ENCODE measurements around the gene KDF1. TPM values are rescaled to one million over a fixed set of nuclear protein-coding genes. Genes with fewer than 3 reads are reported as not detected.
"Not testable (repeated sequence)": the region's sequence is repeated elsewhere in the genome, so short reads cannot be mapped to it uniquely, and the experiment has no call there.

The KDF1 gene
- total RNA-seq, 2 donors from 2014 or later = not detected

- ATAC-seq (ENCODE audit: insufficient number of reproducible peaks, low FRiP score, low read depth) = no peak
- no peak for DNase-seq (ENCODE audit: low spot score)
- no peaks in the 10 kb centered on the region for H3K36me3 ChIP-seq
- peaks cover 23 to 55% of the 10 kb centered on the region in 2 donors for H3K4me1 ChIP-seq (ENCODE audit: control insufficient read depth in 1 of 2, low read depth in 2 of 2)
- H3K27me3 ChIP-seq (replicated peaks; ENCODE audit: insufficient read depth) = no peaks in the 10 kb centered on the region
- TF ChIP-seq CTCF (IDR thresholded peaks at IDR 0.05) = no peak
- peak overlapping the region; percentile 92 for H3K4me3 ChIP-seq
- H3K27ac ChIP-seq = peak overlapping the region; percentile 54 to 65
- H3K9me3 ChIP-seq = no peaks in the 10 kb centered on the region
Measured at GRCh38 chr1:26994020-26994786, 33.9 kb upstream of the KDF1 start.

- H3K9me3 ChIP-seq = no peaks in the 10 kb centered on the region
Measured at GRCh38 chr1:26993237-26994019, 33.2 kb upstream of the KDF1 start, which contains the start of gene TRNP1. Gene TRNP1, plus strand, starts transcription at chr1:26993692. Its CDS starts 95 bp downstream, at chr1:26993787.

DNA sequence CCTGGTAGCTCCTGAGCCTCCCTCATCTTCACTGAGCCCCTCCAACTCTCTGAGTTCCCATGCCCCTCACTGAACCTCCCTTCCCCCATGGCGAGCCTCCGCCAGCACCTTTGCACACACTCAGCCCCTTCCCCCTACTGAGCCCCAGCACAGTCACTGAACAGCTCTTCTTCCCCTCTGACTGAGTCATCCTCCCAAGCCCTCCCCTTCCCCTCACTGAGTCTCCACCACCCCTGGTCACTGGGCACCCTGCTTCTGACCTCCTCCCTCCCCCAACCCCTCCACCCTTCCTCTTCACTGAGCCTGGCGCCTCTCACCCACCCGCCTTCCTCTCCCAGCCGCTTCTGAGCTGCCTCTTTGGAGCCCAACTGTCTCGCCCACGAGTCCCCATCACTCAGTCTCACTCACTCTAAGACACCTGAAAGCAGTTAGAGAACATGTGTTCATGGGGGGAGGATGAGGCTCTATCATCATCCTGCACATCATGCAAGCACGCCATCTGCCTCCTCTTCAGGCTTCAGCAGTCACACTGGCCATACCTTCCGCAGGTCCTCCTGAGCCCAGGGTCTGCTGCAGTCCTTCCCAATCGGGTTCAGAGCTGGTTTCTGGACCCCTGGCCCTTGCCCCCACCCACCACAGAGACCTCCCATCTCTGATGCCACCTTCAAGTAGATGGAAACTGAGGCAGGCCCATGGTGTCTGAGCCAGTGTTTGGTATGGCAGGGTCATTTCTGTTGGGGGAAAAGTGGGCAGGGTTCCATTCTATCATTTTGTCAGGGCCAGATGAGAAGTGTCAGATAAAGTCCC, 31.2 kb upstream of the KDF1 start:
- no peak for DNase-seq (ENCODE audit: low spot score)
- H3K27me3 ChIP-seq (replicated peaks; ENCODE audit: insufficient read depth) = no peaks in the 10 kb centered on the region
- H3K36me3 ChIP-seq = no peaks in the 10 kb centered on the region
- no peaks in the 10 kb centered on the region for H3K9me3 ChIP-seq
- H3K4me1 ChIP-seq (ENCODE audit: control insufficient read depth in 1 of 2, low read depth in 2 of 2) = peaks cover 8 to 28% of the 10 kb centered on the region in 2 donors
- TF ChIP-seq CTCF (IDR thresholded peaks at IDR 0.05) = no peak
- no peak for ATAC-seq (ENCODE audit: insufficient number of reproducible peaks, low FRiP score, low read depth)
- no peak overlapping the region for H3K27ac ChIP-seq
- no peak overlapping the region for H3K4me3 ChIP-seq

More at GRCh38 chr1:26993237-26994019, 33.2 kb upstream of the KDF1 start, which contains the start of gene TRNP1:
- Histone ChIP-seq H3K27me3 (replicated peaks; ENCODE audit: insufficient read depth) (no peaks in the 10 kb centered on the region), H3K36me3 (no peaks in the 10 kb centered on the region), H3K4me3 (peak within 1 kb of the TSS; percentile 92), H3K27ac (peak within 1 kb of the TSS; percentile 54 to 65), H3K4me1 (ENCODE audit: control insufficient read depth in 1 of 2, low read depth in 2 of 2) (peaks cover 15 to 47% of the 10 kb centered on the region in 2 donors)
- no peak for DNase-seq (ENCODE audit: low spot score)
- TF ChIP-seq CTCF (IDR thresholded peaks at IDR 0.05) = no peak
- no peak for ATAC-seq (ENCODE audit: insufficient number of reproducible peaks, low FRiP score, low read depth)

DNA sequence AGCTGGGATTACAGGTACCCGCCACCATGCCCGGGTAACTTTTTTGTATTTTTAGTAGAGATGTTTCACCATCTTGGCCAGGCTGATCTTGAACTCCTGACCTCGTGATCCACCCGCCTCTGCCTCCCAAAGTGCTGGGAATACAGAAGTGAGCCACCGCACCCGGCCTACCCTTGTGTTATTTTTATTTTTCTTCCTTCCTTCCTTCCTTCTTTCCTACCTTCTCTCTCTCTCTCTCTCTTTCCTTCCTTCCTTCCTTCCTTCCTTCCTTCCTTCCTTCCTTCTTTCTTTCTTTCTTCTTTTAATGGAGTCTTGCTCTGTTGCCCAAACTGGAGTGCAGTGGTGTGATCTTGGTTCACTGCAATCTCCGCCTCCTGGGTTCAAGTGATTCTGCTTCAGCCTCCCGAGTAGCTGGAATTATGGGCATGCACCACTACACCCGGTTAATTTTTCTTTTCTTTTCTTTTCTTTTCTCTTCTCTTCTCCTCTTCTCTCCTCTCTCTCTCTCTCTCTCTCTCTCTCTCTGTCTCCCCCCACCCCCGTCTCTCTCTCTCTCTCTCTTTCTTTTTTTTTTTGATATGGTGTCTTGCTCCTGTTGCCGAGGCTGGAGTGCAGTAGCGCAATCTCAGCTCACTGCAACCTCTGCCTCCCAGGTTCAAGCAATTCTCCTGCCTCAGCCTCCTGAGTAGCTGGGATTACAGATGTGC, 29.3 kb upstream of the KDF1 start:
- not testable (repeated sequence) for H3K27me3 ChIP-seq (replicated peaks; ENCODE audit: insufficient read depth); H3K36me3 ChIP-seq; ATAC-seq (ENCODE audit: insufficient number of reproducible peaks, low FRiP score, low read depth); H3K4me1 ChIP-seq (ENCODE audit: control insufficient read depth in 1 of 2, low read depth in 2 of 2); DNase-seq (ENCODE audit: low spot score); H3K9me3 ChIP-seq; H3K27ac ChIP-seq; H3K4me3 ChIP-seq

DNA sequence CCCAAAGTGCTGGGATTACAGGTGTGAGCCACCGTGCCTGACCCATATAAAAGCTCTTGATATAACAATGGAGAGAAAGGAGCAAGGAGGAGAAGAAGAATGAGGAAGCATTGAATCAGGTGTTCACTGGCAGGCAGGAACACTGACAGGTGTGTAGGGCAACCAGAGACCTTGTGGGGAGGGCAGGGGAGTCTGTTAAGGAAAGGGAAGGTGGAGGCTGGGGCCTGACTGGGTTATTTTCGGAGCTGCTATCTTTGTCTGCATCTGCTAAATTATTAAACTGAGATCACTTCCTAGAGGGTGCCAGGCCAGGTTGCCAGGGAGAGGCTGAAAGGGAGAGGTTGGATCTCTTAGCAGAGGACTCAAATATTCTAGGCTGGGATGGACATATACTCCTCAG, 26.4 kb upstream of the KDF1 start:
- no peak for ATAC-seq (ENCODE audit: insufficient number of reproducible peaks, low FRiP score, low read depth)
- H3K4me3 ChIP-seq = no peak overlapping the region
- H3K4me1 ChIP-seq (ENCODE audit: control insufficient read depth in 1 of 2, low read depth in 2 of 2) = no peaks in the 10 kb centered on the region
- H3K9me3 ChIP-seq = no peaks in the 10 kb centered on the region
- no peaks in the 10 kb centered on the region for H3K36me3 ChIP-seq
- DNase-seq (ENCODE audit: low spot score) = no peak
- no peak overlapping the region for H3K27ac ChIP-seq
- no peaks in the 10 kb centered on the region for H3K27me3 ChIP-seq (replicated peaks; ENCODE audit: insufficient read depth)
- no peak for TF ChIP-seq CTCF (IDR thresholded peaks at IDR 0.05)
